HG02884 (cell line): ENCODE data around the gene USP12.
"Not testable (repeated sequence)": the region's sequence is repeated elsewhere in the genome, so short reads cannot be mapped to it uniquely, and the experiment has no call there.

Experiments used
- ATAC-seq: cut with Tn5 transposase; IDR thresholded peaks from one replicate; pipeline ENCODE4 v1.9.1; 2021; ENCODE audit warnings: mild to moderate bottlenecking, moderate library complexity; ENCODE audit not compliant: unreplicated experiment

Gene USP12

GRCh38 chr13:27171244-27171826 is at the start of gene USP12:
USP12 (minus strand) TSS chr13:27171811; CDS start chr13:27171639, 172 bp downstream.
- peak; percentile 13 for ATAC-seq

- no peak for ATAC-seq
Observed at GRCh38 chr13:27219611-27220010, 48.0 kb upstream of the USP12 start.

GRCh38 chr13:27218861-27219260 is 47.2 kb upstream of the USP12 start:
- ATAC-seq: not testable (repeated sequence)

- ATAC-seq: not testable (repeated sequence)
Observed at GRCh38 chr13:27217791-27218190, 46.2 kb upstream of the USP12 start.

- ATAC-seq: not testable (repeated sequence)
Observed at GRCh38 chr13:27213386-27213785, 41.8 kb upstream of the USP12 start.

GRCh38 chr13:27211771-27212364 is 40.3 kb upstream of the USP12 start:
- no peak for ATAC-seq

GRCh38 chr13:27211271-27211670 is 39.7 kb upstream of the USP12 start:
- no peak for ATAC-seq

- ATAC-seq: no peak
Observed at GRCh38 chr13:27208514-27208913, 36.9 kb upstream of the USP12 start.

GRCh38 chr13:27203854-27204253 is 32.2 kb upstream of the USP12 start:
- ATAC-seq: no peak

GRCh38 chr13:27203186-27203585 is 31.6 kb upstream of the USP12 start:
- ATAC-seq: no peak

GRCh38 chr13:27201661-27202060 is 30.1 kb upstream of the USP12 start:
- no peak for ATAC-seq

- no peak for ATAC-seq
Observed at GRCh38 chr13:27200413-27201070, 28.9 kb upstream of the USP12 start.

GRCh38 chr13:27199696-27200095 is 28.1 kb upstream of the USP12 start:
- no peak for ATAC-seq

- no peak for ATAC-seq
Observed at GRCh38 chr13:27199211-27199610, 27.6 kb upstream of the USP12 start.

- no peak for ATAC-seq
Observed at GRCh38 chr13:27194895-27195764, 23.5 kb upstream of the USP12 start.

GRCh38 chr13:27194209-27194608 is 22.6 kb upstream of the USP12 start:
- ATAC-seq: no peak

- ATAC-seq: no peak
Observed at GRCh38 chr13:27193496-27193895, 21.9 kb upstream of the USP12 start.

- no peak for ATAC-seq
Observed at GRCh38 chr13:27192973-27193372, 21.4 kb upstream of the USP12 start.

- ATAC-seq: not testable (repeated sequence)
Observed at GRCh38 chr13:27192367-27192766, 20.8 kb upstream of the USP12 start.

GRCh38 chr13:27189192-27189591 is 17.6 kb upstream of the USP12 start:
- ATAC-seq: no peak

GRCh38 chr13:27188239-27188638 is 16.6 kb upstream of the USP12 start:
- ATAC-seq: no peak
